Mammary epithelial cell (primary cell): ENCODE data around the gene IGLL5.

ENCODE experiments used
- CTCF ChIP-seq, 2 donors: IDR thresholded peaks in 1 of 2; conservative IDR thresholded peaks in 1 of 2; 2 replicates each; pipeline ENCODE4 v1.5.1; 2011 to 2012; ENCODE audit warnings: inconsistent platforms in 2 of 2, low read length in 2 of 2, mild to moderate bottlenecking in 2 of 2, control low read depth in 1 of 2, low read depth in 1 of 2; ENCODE audit not compliant: insufficient read depth in 1 of 2; ENCODE audit errors: extremely low read depth in 1 of 2
- EZH2 ChIP-seq: IDR thresholded peaks from 2 replicates; pipeline ENCODE4 v1.6.1; 2012; ENCODE audit warnings: low read length, inconsistent platforms, borderline replicate concordance

- TF ChIP-seq EZH2 (no peak), CTCF (conservative IDR thresholded peaks at IDR 0.05 in 1 of 2, IDR thresholded peaks at IDR 0.05 in 1 of 2; ENCODE audit: extremely low read depth in 1 of 2, insufficient read depth in 1 of 2, low read depth in 1 of 2, low read length in 2 of 2) (no peak)
Observed at GRCh38 chr22:22933100-22933806, 45.6 kb downstream of the IGLL5 start.
